ENCODE measurements around the gene LRRN4. TPM values are rescaled to one million over a fixed set of nuclear protein-coding genes. Genes with fewer than 3 reads are reported as not detected.

LRRN4 gene
- total RNA-seq, 6 donors from 2014 or later: 18.9 to 177 (median 68.5) TPM

GRCh38 chr20:6026051-6026450, 27.8 kb downstream of the LRRN4 start:
- 90% methylated on average over 3 of the region's 3 CpGs for WGBS, 2 donors
- TF ChIP-seq POLR2AphosphoS5 (IDR thresholded peaks at IDR 0.05) (no peak), POLR2A (IDR thresholded peaks at IDR 0.05) (no peak), CTCF (IDR thresholded peaks at IDR 0.05) (no peak), EP300 (IDR thresholded peaks at IDR 0.05) (no peak)
- H3K27ac ChIP-seq: no peak overlapping the region
- ATAC-seq (ENCODE audit: low FRiP score in 2 of 2) (no peak), DNase-seq (no peak)
- H3K4me1 ChIP-seq: no peaks in the 10 kb centered on the region
- no peaks in the 10 kb centered on the region for H3K9me3 ChIP-seq
- H3K36me3 ChIP-seq: peaks cover 4 to 40% (median 20%) of the 10 kb centered on the region in 4 donors
- H3K27me3 ChIP-seq: no peaks in the 10 kb centered on the region
- H3K4me3 ChIP-seq: no peak overlapping the region

- no peak for TF ChIP-seq EP300 (IDR thresholded peaks at IDR 0.05)
- TF ChIP-seq CTCF (IDR thresholded peaks at IDR 0.05): no peak
- no peak for TF ChIP-seq POLR2A (IDR thresholded peaks at IDR 0.05)
- TF ChIP-seq POLR2AphosphoS5 (IDR thresholded peaks at IDR 0.05): no peak
- WGBS, 2 donors: 97 to 100% methylated on average over 1 of the region's 1 CpG
- H3K27ac ChIP-seq: no peak overlapping the region
- H3K36me3 ChIP-seq: peaks cover 4 to 40% (median 20%) of the 10 kb centered on the region in 4 donors
- DNase-seq (no peak), ATAC-seq (ENCODE audit: low FRiP score in 2 of 2) (no peak)
- no peaks in the 10 kb centered on the region for H3K4me1 ChIP-seq
- H3K27me3 ChIP-seq: no peaks in the 10 kb centered on the region
- H3K4me3 ChIP-seq: no peak overlapping the region
- no peaks in the 10 kb centered on the region for H3K9me3 ChIP-seq
These were observed 29.1 kb downstream of the LRRN4 start for GRCh38 chr20:6024768-6025167.

- Histone ChIP-seq H3K4me3 (no peak overlapping the region), H3K27ac (no peak overlapping the region), H3K36me3 (peaks cover 4 to 28% (median 16%) of the 10 kb centered on the region in 4 donors), H3K27me3 (no peaks in the 10 kb centered on the region), H3K9me3 (no peaks in the 10 kb centered on the region), H3K4me1 (no peaks in the 10 kb centered on the region)
- 93 to 97% methylated on average over 7 of the region's 7 CpGs for WGBS, 2 donors
- TF ChIP-seq POLR2AphosphoS5 (IDR thresholded peaks at IDR 0.05): no peak
- no peak for TF ChIP-seq POLR2A (IDR thresholded peaks at IDR 0.05)
- TF ChIP-seq EP300 (IDR thresholded peaks at IDR 0.05): no peak
- no peak for TF ChIP-seq CTCF (IDR thresholded peaks at IDR 0.05)
- DNase-seq: no peak
- no peak for ATAC-seq (ENCODE audit: low FRiP score in 2 of 2)
These were observed 36.0 kb downstream of the LRRN4 start for GRCh38 chr20:6017880-6018279.

- ATAC-seq (ENCODE audit: low FRiP score in 2 of 2) (no peak), DNase-seq (no peak)
- no peak overlapping the region for H3K4me3 ChIP-seq
- no peaks in the 10 kb centered on the region for H3K4me1 ChIP-seq
- H3K9me3 ChIP-seq: no peaks in the 10 kb centered on the region
- H3K27me3 ChIP-seq: no peaks in the 10 kb centered on the region
- no peak overlapping the region for H3K27ac ChIP-seq
- H3K36me3 ChIP-seq: peaks cover 4 to 32% (median 19%) of the 10 kb centered on the region in 4 donors
- TF ChIP-seq POLR2AphosphoS5 (IDR thresholded peaks at IDR 0.05): no peak
- TF ChIP-seq CTCF (IDR thresholded peaks at IDR 0.05): no peak
- TF ChIP-seq POLR2A (IDR thresholded peaks at IDR 0.05): no peak
- no peak for TF ChIP-seq EP300 (IDR thresholded peaks at IDR 0.05)
These were observed 36.4 kb downstream of the LRRN4 start for GRCh38 chr20:6017467-6017866.

- peaks cover 8 to 53% (median 37%) of the 10 kb centered on the region in 4 donors for H3K36me3 ChIP-seq
- TF ChIP-seq CTCF (IDR thresholded peaks at IDR 0.05) (no peak), POLR2AphosphoS5 (IDR thresholded peaks at IDR 0.05) (no peak), EP300 (IDR thresholded peaks at IDR 0.05) (no peak), POLR2A (IDR thresholded peaks at IDR 0.05) (no peak)
- H3K4me3 ChIP-seq: no peak overlapping the region
- H3K9me3 ChIP-seq: no peaks in the 10 kb centered on the region
- no peak for DNase-seq
- no peak for ATAC-seq (ENCODE audit: low FRiP score in 2 of 2)
- peaks cover 0 to 6% (median 0%) of the 10 kb centered on the region in 4 donors for H3K4me1 ChIP-seq
- WGBS, 2 donors: 95 to 97% methylated on average over 4 of the region's 4 CpGs
- H3K27me3 ChIP-seq: no peaks in the 10 kb centered on the region
- no peak overlapping the region for H3K27ac ChIP-seq
These were observed 38.9 kb downstream of the LRRN4 start for GRCh38 chr20:6014957-6015356.
